Stimulated activated CD8-positive, alpha-beta memory T cell treated with anti-CD3 and anti-CD28 coated beads, Interleukin-15, amount 100 ng/mL, for 4 hours (primary cell): ENCODE data around the gene RGCC.

Experiments used
- DNase-seq, 2 donors: peaks; one replicate each; pipeline ENCODE4 v3.0.0-alpha.2; 2020; ENCODE audit warnings: low read depth in 2 of 2

Gene RGCC

GRCh38 chr13:41453620-41454019 lies 3.7 kb upstream of the RGCC start:
- DNase-seq: no peak

GRCh38 chr13:41454170-41454569 lies 3.2 kb upstream of the RGCC start:
- DNase-seq: no peak

- DNase-seq: no peak
These were observed 1.5 kb upstream of the RGCC start for GRCh38 chr13:41455725-41456419.

- DNase-seq: no peak
These were observed 338 bp downstream of the RGCC start for GRCh38 chr13:41457589-41458186.

- peak; percentile 22 to 34 for DNase-seq
These were observed 924 bp downstream of the RGCC start for GRCh38 chr13:41458187-41458760.

- peak in 1 of 2 donors; percentile 31 for DNase-seq
These were observed 1.5 kb downstream of the RGCC start for GRCh38 chr13:41458761-41459431.

- DNase-seq: no peak
These were observed 2.2 kb downstream of the RGCC start for GRCh38 chr13:41459432-41460073.

GRCh38 chr13:41460074-41460465 lies 2.7 kb downstream of the RGCC start:
- DNase-seq: no peak

- DNase-seq: no peak
These were observed 3.6 kb downstream of the RGCC start for GRCh38 chr13:41460930-41461329.

GRCh38 chr13:41461527-41462139 lies 4.3 kb downstream of the RGCC start:
- no peak for DNase-seq

GRCh38 chr13:41462427-41462826 lies 5.1 kb downstream of the RGCC start:
- no peak for DNase-seq

- DNase-seq: peak in 1 of 2 donors; percentile 37
These were observed 6.7 kb downstream of the RGCC start for GRCh38 chr13:41463838-41464602.

GRCh38 chr13:41465241-41465847 lies 8.0 kb downstream of the RGCC start:
- peak; percentile 72 to 81 for DNase-seq

- DNase-seq: no peak
These were observed 8.6 kb downstream of the RGCC start for GRCh38 chr13:41465898-41466320.

- DNase-seq: no peak
These were observed 10.1 kb downstream of the RGCC start for GRCh38 chr13:41467425-41467945.

- no peak for DNase-seq
These were observed 11.3 kb downstream of the RGCC start for GRCh38 chr13:41468631-41469030.

GRCh38 chr13:41470196-41470595 lies 12.8 kb downstream of the RGCC start:
- peak in 1 of 2 donors; percentile 48 for DNase-seq

- DNase-seq: no peak
These were observed 14.4 kb downstream of the RGCC start for GRCh38 chr13:41471785-41472184.

- no peak for DNase-seq
These were observed 29.9 kb downstream of the RGCC start for GRCh38 chr13:41487222-41487621.

GRCh38 chr13:41488124-41488523 lies 30.8 kb downstream of the RGCC start:
- no peak for DNase-seq
